Gastrocnemius medialis (tissue), 4 donors: ENCODE measurements around the gene PDSS2.

Source experiments
- POLR2A ChIP-seq, 2 donors: fragments of 450-650 bp; IDR thresholded peaks; one replicate each; pipeline ENCODE4 v1.6.1; 2017; ENCODE audit warnings: antibody characterized with exemption in 2 of 2, mild to moderate bottlenecking in 2 of 2, moderate library complexity in 2 of 2
- TF ChIP-seq, protein P1 (sequence below), 5 experiments: fragments of 450-650 bp in 3 of 5; fragments of 200-600 bp in 2 of 5; sonication (generic) in 2 of 5; IDR thresholded peaks in 4 of 5; conservative IDR thresholded peaks in 1 of 5; 1 replicate in 4 of 5; 2 replicates in 1 of 5; pipeline ENCODE4 v1.5.1; 2016 to 2019; ENCODE audit warnings: antibody characterized with exemption in 5 of 5, mild to moderate bottlenecking in 3 of 5, moderate library complexity in 3 of 5

DNA sequence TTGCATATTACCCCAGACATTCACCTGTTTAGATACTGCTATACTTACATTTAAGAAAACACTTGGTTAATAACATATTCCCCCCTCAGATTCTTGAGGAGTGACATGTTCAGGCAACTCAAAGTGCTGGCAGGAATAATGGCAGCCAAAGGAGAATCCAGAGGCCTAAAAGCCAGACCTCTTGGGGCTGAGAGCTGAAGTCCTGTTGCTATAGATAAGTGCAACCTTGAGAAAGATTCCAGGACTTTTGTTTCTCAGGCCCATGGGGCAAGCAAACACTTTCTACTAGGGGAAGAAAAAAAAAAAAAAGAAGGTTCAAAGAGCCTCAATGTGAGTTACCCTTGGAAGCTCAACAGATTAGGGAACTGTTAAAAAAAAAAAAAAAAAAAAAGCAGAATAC is 211.2 kb downstream of the PDSS2 start:
- TF ChIP-seq, protein P1, sequence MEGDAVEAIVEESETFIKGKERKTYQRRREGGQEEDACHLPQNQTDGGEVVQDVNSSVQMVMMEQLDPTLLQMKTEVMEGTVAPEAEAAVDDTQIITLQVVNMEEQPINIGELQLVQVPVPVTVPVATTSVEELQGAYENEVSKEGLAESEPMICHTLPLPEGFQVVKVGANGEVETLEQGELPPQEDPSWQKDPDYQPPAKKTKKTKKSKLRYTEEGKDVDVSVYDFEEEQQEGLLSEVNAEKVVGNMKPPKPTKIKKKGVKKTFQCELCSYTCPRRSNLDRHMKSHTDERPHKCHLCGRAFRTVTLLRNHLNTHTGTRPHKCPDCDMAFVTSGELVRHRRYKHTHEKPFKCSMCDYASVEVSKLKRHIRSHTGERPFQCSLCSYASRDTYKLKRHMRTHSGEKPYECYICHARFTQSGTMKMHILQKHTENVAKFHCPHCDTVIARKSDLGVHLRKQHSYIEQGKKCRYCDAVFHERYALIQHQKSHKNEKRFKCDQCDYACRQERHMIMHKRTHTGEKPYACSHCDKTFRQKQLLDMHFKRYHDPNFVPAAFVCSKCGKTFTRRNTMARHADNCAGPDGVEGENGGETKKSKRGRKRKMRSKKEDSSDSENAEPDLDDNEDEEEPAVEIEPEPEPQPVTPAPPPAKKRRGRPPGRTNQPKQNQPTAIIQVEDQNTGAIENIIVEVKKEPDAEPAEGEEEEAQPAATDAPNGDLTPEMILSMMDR (IDR thresholded peaks at IDR 0.05 in 4 of 5, conservative IDR thresholded peaks at IDR 0.05 in 1 of 5): no peak
- no peak for TF ChIP-seq POLR2A (IDR thresholded peaks at IDR 0.05)
